Stimulated activated CD8-positive, alpha-beta memory T cell treated with anti-CD3 and anti-CD28 coated beads, Interleukin-15, amount 100 ng/mL, for 4 hours (primary cell): Measurements from ENCODE around the gene DCAF6.

Experiments
- DNase-seq, 2 donors: peaks; one replicate each; pipeline ENCODE4 v3.0.0-alpha.2; 2020; ENCODE audit warnings: low read depth in 2 of 2

DCAF6 gene

GRCh38 chr1:167957710-167958109, 21.2 kb downstream of the DCAF6 start:
- no peak for DNase-seq

GRCh38 chr1:167964646-167965045, 28.2 kb downstream of the DCAF6 start:
- no peak for DNase-seq

GRCh38 chr1:167966050-167966449, 29.6 kb downstream of the DCAF6 start:
- no peak for DNase-seq

GRCh38 chr1:167968569-167968968, 32.1 kb downstream of the DCAF6 start:
- no peak for DNase-seq

- no peak for DNase-seq
Observed at GRCh38 chr1:167973832-167974231, 37.3 kb downstream of the DCAF6 start.

- no peak for DNase-seq
Observed at GRCh38 chr1:167974698-167975097, 38.2 kb downstream of the DCAF6 start.

- DNase-seq: no peak
Observed at GRCh38 chr1:167977245-167977644, 40.8 kb downstream of the DCAF6 start.

- no peak for DNase-seq
Observed at GRCh38 chr1:167981933-167982332, 45.5 kb downstream of the DCAF6 start.

GRCh38 chr1:167983797-167984420, 47.4 kb downstream of the DCAF6 start:
- DNase-seq: no peak

- no peak for DNase-seq
Observed at GRCh38 chr1:167984886-167985489, 48.5 kb downstream of the DCAF6 start.

GRCh38 chr1:167987174-167987573, 50.7 kb downstream of the DCAF6 start:
- DNase-seq: no peak

- no peak for DNase-seq
Observed at GRCh38 chr1:167991546-167991945, 55.1 kb downstream of the DCAF6 start.

GRCh38 chr1:167993720-167994119, 57.2 kb downstream of the DCAF6 start:
- DNase-seq: no peak

- DNase-seq: no peak
Observed at GRCh38 chr1:167994560-167994959, 58.1 kb downstream of the DCAF6 start.

- no peak for DNase-seq
Observed at GRCh38 chr1:167995038-167995437, 58.6 kb downstream of the DCAF6 start.

GRCh38 chr1:167996266-167996665, 59.8 kb downstream of the DCAF6 start:
- no peak for DNase-seq

- no peak for DNase-seq
Observed at GRCh38 chr1:167997037-167997575, 60.6 kb downstream of the DCAF6 start.

GRCh38 chr1:167999877-168000276, 63.4 kb downstream of the DCAF6 start:
- no peak for DNase-seq

- no peak for DNase-seq
Observed at GRCh38 chr1:168000656-168001055, 64.2 kb downstream of the DCAF6 start.

- no peak for DNase-seq
Observed at GRCh38 chr1:168001213-168001612, 64.7 kb downstream of the DCAF6 start.

- no peak for DNase-seq
Observed at GRCh38 chr1:168004531-168004930, 68.0 kb downstream of the DCAF6 start.

- DNase-seq: no peak
Observed at GRCh38 chr1:168005529-168005928, 69.0 kb downstream of the DCAF6 start.

- DNase-seq: no peak
Observed at GRCh38 chr1:168007691-168008090, 71.2 kb downstream of the DCAF6 start.

- no peak for DNase-seq
Observed at GRCh38 chr1:168008595-168008994, 72.1 kb downstream of the DCAF6 start.
